Renal cortex interstitium (tissue), 11 donors: ENCODE results near the gene RSAD2. TPM values are rescaled to one million over a fixed set of nuclear protein-coding genes. Genes with fewer than 3 reads are reported as not detected.

ENCODE experiments used
- DNase-seq, 11 donors: peaks; one replicate each; pipeline ENCODE4 v3.0.0-alpha.2; 2013; ENCODE audit warnings: low read depth in 9 of 11, low spot score in 4 of 11; ENCODE audit errors: extremely low read depth in 1 of 11
- polyA plus RNA-seq, 3 donors: library from polyadenylated mRNA; unstranded; fragments of 120-200 nt; gene quantifications; one replicate each; pipeline ENCODE4 v1.2.1, GENCODE V29; 2013; ENCODE audit not compliant: insufficient read length in 3 of 3

RSAD2 gene
- polyA plus RNA-seq, 3 donors = 2.5 to 4.3 (median 3.9) TPM

DNA sequence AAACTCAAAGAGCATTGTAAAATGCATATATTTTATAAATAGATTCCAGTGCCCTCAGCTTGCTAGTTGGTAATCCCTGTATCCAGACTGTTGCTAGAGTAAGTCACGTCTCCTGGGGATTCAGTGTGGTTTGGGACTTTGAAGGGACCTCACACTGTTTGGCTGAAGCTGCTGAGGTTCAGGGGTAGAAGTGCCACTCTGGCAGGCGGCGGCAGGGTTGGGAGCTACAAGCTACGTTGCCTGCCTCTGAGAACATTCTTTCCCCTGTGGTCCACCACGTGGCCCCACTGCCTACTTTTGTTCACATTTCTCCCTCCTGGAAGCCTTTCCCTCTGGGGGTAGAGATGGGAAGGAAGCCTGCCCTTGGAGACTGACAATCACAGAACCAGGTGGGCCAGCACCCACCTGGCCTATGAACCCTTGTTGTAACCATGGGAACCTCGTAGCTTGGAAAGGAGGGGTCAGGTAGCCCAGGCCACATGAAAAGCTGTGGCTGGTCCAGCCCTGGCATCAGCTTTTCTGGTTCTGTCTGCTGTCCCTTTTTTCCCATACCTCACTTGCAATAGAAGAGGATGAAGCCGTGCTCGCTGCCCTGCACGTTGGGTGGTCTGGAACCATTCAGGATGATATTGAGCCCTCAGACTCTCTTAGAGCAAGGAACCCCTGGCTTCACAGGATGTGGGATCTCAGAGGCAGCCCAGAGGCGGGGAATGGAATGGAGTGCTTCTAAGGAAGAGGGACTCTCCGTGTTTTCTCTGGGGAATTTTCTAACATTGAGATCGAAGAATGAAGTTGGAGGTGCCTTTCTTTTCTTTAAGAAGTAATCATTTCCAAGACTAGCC, 42.5 kb downstream of the RSAD2 start:
- DNase-seq = no peak

DNA sequence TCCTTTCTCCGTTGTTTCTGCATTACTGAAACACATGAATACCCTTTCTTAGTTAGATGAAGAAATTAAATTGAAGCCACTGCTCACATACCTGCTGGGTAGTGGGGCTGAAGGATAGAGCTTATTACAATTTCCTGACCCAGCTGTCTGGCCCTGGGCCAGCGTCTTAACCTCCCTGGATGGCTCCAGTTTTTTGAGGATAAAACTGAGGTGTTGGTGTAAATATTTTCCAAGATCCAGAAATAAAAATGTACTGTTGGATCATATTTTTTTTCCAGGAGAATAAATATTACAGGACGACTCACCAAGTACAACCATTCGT, 43.1 kb downstream of the RSAD2 start:
- no peak for DNase-seq

DNA sequence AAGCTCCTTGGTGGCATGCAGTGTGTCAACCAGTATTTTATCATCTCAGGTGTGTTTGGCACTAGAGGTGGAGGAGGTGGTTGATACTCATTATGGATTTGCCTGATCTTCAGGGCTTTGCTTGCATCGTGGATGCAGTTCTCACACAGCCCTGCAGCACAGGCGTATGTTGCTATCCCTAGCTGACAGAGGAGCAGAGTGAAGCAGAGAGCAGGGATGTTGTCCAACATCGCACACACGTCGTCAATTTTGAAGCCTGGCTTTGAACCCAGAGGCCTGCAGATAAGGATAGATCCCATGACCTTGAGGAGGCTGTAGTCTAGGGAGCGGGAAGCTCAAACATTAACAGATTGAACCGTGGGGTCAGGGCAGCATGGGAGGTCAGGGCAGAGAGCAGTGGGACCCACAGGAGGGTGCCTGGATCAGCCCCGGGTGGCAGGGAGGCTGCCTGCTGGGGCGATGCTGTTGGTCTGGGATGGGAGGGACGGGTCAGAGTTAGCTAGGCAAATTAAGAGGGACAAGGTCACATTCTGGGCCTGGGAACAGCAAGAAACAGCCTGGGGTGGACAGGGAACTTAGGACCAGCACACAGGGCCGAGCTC, 43.8 kb downstream of the RSAD2 start:
- DNase-seq = no peak

DNA sequence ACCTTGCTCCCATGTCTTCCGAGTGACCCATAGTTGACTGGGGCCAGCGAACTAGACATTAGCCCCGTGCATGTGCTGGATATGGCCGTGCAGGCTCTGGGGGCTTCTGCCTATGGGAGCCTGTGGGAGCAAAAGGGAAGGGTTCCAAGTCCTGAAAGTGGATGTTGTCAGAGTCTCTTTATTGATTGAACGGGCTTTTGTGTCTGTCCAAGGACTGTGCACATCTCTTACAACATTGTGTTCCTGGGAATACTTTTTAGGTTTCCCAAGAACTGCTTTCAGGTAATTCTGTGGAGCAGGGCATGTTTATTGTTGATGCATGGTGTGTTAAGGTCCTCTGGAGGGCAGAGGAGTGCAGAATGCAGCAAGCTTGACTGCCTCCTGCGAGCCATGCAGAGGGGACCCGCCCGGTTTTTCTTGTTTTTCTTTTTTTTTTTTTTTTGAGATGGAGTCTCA, 44.7 kb downstream of the RSAD2 start:
- peak in 4 of 11 donors; percentile 51 to 59 (median 56) for DNase-seq

DNA sequence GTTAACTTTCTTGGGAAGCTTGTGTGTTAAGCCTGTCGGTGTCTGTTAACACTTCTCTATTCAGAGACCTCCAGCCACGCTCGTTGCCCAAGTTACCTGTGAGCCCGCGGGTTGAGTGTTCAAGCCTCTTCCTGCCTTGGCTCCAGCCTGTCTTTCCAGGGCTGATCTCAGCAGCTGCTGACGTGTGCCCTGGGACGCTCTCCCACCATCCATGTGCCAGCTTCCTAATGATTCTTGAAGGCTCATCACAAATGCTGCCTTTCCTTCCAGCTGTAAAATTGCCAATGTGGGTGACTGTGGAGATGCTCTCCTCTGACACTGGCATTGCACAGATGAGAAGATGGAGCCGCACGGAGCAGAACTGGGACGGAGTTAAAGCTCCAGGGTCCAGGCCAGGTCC, 45.7 kb downstream of the RSAD2 start:
- no peak for DNase-seq

DNA sequence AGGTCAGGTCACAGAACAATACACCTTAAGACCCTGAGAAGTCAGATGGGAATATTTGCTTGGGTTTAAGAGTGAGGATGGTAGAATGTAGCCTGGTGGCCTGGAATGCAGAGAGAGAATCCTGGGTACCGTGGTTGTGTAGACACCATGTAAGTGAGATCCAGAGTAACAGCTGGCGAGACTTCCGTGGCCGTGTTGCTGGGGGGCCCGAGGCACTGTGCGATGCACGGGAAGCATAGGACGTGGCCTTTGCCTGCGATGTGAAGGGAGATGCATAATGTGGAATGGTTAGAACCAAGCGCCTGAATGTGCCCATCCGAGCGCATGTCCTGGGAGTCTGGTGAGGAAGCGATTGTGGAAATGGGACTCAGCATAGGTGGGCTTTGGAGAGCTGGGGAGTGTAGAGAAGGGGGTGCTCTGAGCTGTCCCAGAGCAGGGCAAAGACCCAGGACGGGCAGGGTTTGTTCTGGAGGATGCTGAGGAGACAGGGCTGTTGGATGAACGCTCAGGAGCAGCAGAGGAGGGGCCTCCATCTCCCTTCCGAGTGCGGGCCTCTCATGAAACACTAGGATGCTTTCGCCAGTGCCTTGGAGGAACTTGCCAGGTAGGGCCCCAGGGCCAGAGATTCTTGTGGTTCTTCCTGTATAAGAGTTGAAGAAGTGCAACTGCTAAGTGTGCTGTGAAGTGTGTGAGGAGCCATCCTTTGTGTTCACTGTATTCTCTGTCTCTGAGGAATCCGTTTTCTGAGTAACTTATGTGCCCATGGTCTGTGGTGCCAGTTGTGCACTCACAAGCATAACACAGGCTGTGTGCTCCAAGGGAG, 46.7 kb downstream of the RSAD2 start:
- no peak for DNase-seq

DNA sequence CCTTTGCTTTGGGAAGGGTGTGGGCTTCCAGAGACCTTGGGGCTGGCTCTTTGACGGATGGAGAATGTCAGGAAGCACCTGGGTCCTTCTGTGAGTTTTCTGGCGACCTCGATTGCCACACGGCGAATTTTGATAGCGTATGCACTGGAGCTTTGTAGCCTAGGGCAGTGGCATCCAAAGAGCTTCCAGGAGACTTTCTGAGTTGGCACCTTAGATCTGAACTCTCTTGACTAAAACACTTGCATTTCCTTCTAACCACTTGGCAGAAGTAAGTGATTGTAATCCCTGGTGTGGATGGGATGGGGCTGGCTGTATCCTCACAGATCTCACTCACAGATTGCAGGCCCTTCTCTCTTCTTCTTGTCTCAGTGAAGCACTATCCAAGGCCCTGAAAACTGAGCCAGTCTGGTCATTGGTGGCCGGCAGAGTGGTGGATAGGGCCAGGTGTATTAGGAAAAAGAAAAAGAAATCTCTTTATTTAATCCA, 47.4 kb downstream of the RSAD2 start:
- no peak for DNase-seq

DNA sequence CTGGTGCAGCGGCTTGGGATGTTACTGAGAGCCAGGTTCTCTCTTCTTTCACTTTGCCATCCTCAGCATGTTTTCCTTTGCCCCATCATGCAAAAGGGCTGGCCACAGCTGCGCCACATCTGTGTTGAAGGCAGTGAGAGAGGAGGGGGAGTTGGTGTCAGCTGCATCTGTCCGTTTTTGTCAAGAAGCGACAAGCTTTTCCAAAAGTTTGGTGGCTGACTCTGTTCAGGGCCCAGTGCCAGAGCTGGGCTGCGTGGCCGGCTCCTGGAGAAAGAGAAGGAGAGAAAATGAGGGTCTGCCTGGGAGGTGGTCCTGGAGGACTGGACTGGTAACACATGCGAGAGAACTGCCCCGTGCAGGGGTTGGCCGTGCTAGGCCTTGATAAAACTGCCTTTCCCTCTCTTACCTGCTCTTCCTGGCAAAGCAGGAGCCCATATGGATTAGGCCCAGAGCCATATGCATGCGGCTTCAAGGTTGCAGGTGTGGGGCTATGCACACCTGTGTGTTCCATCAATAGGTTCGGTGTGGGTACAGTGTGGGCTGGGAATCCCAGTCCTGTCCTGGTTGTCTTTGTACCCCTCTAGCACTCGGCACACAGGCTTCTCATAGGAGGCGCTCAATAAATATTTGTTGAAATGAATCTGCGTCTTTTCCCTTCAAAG, 48.6 kb downstream of the RSAD2 start:
- no peak for DNase-seq

DNA sequence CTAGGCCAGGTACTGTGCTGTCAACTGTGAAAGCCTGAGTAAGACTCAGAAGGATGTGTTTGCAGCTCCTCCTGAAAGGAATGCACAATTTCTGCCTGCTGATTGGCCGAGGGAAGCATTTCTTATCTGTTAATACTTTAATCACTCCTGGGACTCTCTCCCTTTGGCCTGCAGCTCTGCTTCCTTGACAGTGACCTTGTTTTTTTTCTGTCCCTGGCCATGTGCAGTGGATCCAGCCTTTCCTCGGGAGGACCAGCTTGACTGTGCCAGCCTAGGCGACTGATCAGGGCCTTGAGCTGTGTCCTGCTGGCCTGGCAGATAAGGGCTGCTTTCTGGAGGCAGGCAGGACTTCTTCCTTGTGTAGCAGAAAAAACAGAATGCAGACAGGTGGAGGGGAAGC, 49.6 kb downstream of the RSAD2 start:
- no peak for DNase-seq

DNA sequence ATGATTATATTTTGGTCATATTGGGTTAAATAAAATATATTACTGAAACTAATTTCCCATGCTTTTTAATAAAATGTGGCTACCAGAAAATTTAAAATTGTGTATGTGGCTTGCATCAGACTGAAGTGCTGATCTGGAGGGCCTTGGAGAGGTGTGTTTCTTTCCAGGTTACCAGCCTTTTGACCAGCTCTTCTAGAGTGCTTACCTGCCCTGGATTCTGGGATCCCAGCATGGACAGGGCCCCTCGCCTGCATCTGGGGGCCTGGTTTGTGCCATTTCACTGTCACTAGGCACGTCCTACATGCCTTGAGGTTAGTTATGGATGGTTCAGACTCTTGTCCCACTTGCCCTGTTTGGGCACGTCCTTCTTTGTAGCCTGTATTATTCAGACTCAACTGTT, 50.2 kb downstream of the RSAD2 start:
- DNase-seq = no peak

DNA sequence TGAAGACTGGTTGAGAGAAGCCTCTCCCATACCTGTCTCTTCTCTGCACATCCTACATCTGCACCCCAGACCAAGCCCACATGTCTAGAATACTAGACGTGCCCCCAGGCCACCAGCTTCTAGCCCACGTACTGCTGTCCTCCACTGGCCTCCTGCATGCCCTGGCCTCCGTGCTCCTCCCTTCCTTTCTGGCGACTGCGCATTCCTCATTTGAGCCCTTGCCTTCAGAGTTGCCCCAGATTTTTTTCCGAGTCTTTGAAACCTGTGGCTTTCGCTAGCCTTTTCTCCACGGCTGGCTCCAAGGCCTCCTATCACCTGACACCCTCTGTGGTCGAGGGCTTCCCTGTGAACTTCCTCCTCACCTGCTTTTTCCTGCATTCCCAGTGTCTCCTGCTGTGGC, 50.9 kb downstream of the RSAD2 start:
- DNase-seq = no peak

DNA sequence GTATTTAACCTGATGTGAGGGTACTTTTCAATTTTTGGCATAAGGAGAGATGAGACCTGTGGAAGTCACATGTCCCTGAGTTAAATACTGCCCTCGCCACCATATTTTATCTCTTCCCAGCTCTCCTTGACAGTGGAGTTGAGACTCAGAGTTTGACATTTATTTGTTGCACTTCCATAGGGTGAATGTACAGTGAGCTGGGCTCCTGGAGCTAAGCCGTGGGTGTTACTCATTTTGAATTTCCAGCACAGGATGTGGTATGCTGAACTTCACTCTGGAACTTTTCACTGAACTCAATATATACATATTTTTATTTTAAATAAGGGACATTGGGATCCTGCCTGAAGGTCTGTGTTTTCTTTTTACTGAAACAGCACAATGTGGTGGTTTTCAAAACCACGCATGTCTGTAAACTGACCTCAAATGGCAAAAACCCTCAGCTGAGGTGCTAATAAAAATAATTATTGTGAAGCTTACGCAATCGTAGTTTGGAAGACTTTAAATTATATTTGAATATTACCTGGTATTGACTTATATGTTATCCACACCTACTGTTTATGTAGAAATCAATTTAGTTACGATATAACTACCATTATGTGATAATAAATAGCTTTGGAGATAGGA, 51.7 kb downstream of the RSAD2 start:
- DNase-seq = no peak

DNA sequence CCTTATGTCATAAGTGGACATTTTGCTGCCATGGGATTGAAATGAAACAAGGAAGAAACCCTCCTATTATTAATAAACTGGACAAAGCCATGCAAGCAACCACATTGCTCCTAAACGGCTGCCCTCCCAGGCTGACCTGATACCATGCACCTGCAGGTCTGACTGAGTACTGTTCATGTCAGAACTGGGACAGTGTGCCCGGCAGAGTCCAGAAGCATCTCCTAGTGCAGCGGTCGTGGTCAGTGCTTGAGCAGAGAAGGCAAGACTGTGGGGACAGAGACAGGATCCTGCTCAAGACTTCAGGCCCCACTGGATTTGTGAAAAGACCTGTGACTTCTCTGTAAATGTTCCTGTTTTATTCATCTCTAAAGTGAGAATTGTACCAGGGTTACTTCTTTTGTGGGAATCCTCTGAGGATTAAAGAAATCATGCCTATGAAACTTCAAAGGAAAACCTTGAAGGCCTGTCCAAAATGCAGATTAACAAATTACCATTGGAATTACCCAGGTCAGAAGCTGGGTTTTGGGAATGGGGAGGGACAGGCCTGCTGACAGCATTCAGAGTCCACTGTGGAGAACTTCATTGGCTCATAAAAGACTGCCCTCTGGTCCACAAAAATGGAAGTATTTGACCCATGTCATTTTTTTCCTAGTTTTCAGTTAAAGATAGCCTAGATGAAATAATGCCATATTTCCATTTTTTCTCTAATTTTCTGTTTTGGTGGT, 53.5 kb downstream of the RSAD2 start:
- no peak for DNase-seq

DNA sequence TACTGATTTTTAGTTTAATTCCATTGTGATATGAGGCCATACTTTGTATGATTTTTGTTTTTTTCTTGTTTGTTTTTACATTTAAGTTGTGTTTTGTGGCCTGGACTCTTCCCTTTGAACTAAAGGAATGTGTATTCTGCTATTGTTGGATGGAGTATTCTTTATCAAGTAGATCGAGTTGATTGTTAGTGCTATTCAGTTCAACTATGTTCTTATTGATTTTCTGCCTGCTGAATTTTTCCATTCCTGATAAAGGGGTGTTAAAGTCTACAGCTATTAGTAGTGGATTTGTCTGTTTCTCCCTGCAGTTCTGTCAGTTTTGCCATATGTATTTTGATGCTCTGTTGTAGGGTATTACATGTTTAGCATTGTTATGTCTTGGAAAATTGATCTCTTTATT, 54.2 kb downstream of the RSAD2 start:
- DNase-seq = no peak

DNA sequence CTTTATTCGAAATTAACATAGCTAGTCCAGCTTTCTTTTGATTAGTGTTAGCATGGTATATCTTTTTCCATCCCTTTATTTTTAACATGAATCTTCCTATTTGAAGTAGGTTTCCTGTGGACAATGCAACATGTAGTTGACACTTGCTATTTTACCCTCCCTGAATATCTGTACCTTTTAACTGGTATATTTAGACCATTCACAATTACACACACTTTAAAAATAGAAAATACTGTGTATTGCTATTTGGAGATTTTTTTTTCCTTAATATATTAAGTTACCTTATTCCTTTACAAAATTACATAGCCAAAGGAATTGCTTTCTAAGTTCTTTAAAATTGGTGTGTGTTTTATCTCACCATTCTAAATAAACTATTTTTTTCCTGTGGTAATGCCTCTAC, 54.6 kb downstream of the RSAD2 start:
- DNase-seq = no peak

DNA sequence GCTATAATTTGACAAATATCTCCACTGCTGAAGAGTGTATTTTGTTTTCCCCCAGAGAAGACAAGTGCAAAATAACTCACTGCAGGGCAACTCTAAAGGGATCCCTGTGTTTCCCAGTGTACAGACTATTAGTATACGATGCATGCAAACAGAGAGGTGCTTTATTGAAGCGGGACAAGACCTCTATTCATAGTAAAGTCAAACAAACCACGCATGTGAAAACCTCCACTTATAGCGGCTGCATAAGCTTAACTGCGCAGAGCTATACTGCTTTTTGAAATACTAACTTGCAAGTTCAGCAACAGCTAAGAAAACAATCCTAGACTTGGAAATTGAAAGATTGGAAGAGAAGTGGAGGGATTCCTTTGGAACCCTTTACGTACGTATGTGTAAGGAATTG, 55.3 kb downstream of the RSAD2 start:
- DNase-seq = no peak

DNA sequence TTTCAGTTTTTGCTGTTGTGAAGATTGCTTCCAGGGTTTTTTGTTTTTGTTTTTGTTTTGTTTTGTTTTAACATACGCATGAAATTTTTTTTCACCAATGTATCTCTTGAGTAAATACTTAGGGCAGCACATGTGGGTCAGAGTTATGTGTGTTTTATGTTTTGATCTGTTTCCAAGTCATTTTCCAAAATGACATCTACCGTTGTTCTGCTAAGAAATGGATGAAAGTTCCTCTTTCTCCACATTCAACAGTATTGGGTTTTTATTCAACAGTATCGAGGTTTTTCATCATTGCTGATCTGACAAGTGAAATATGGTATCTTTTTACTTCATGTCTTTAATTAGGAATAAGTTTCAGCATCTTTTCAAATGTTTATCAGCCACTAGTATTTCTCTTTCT, 56.3 kb downstream of the RSAD2 start:
- no peak for DNase-seq

DNA sequence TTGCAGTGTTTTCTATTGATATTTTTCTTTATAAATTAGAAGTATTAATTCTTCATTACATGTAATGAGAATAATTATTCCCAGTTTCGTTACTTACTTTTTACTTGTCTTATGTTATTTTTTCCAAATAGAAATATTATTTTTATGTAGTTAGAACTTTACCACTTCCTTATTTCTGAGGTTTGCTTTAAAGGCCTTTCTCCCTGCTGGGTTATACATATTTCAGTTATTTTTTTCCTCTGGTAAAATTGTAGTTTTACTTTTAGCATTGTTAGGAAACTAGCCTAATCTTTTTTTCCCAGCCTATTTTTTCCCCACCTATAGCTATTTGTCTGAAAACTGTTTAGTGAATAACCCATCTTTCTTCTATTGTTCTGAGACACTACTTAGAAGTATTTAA, 56.8 kb downstream of the RSAD2 start:
- DNase-seq = no peak
